HFF-Myc (cell line): ENCODE results near the gene NLN.

ENCODE experiments used
- DNase-seq: peaks from one replicate; pipeline ENCODE4 v3.0.0-alpha.2; 2011; ENCODE audit warnings: low read depth; ENCODE audit errors: extremely low read depth
- H3K4me3 ChIP-seq: replicated peaks from 2 replicates; pipeline ENCODE4 v1.5.1; 2011; ENCODE audit warnings: low read depth, mild to moderate bottlenecking, control low read depth, low read length
- CTCF ChIP-seq: IDR thresholded peaks from 2 replicates; pipeline ENCODE4 v1.5.1; 2012; ENCODE audit warnings: mild to moderate bottlenecking, low read depth, low read length, control low read depth; ENCODE audit errors: missing control alignments

Gene NLN

GRCh38 chr5:65695896-65696295 lies 26.1 kb upstream of the NLN start:
- TF ChIP-seq CTCF, result no peak
- H3K4me3 ChIP-seq, result no peak overlapping the region
- DNase-seq, result no peak

GRCh38 chr5:65696892-65697291 lies 25.1 kb upstream of the NLN start:
- H3K4me3 ChIP-seq, result no peak overlapping the region
- no peak for TF ChIP-seq CTCF
- no peak for DNase-seq

- DNase-seq, result no peak
- TF ChIP-seq CTCF, result no peak
- H3K4me3 ChIP-seq, result no peak overlapping the region
Measured at GRCh38 chr5:65699338-65699737, 22.7 kb upstream of the NLN start.

- no peak for TF ChIP-seq CTCF
- DNase-seq, result no peak
- H3K4me3 ChIP-seq, result no peak overlapping the region
Measured at GRCh38 chr5:65702036-65702435, 20.0 kb upstream of the NLN start.

GRCh38 chr5:65704621-65705239 lies 17.3 kb upstream of the NLN start:
- no peak for TF ChIP-seq CTCF
- DNase-seq, result no peak
- no peak overlapping the region for H3K4me3 ChIP-seq

GRCh38 chr5:65707663-65708062 lies 14.3 kb upstream of the NLN start:
- no peak for TF ChIP-seq CTCF
- DNase-seq, result no peak
- no peak overlapping the region for H3K4me3 ChIP-seq

GRCh38 chr5:65708145-65708544 lies 13.9 kb upstream of the NLN start:
- no peak for TF ChIP-seq CTCF
- H3K4me3 ChIP-seq, result no peak overlapping the region
- DNase-seq, result no peak
